GM21526 (cell line): ENCODE results near the gene C15orf39.
"Not testable (repeated sequence)": the region's sequence is repeated elsewhere in the genome, so short reads cannot be mapped to it uniquely, and the experiment has no call there.

Experiments used
- ATAC-seq: cut with Tn5 transposase; IDR thresholded peaks from one replicate; pipeline ENCODE4 v1.9.1; 2021; ENCODE audit warnings: moderate library complexity; ENCODE audit not compliant: unreplicated experiment, low FRiP score

C15orf39 gene

GRCh38 chr15:75229191-75230015, 27.7 kb downstream of the C15orf39 start:
- no peak for ATAC-seq

GRCh38 chr15:75230016-75230343, 28.3 kb downstream of the C15orf39 start:
- no peak for ATAC-seq

GRCh38 chr15:75230551-75231371, 29.1 kb downstream of the C15orf39 start:
- ATAC-seq = no peak

GRCh38 chr15:75231836-75232235, 30.2 kb downstream of the C15orf39 start:
- no peak for ATAC-seq

GRCh38 chr15:75232252-75232813, 30.7 kb downstream of the C15orf39 start:
- ATAC-seq = no peak

- ATAC-seq = no peak
Observed at GRCh38 chr15:75232826-75233503, 31.3 kb downstream of the C15orf39 start.

- no peak for ATAC-seq
Observed at GRCh38 chr15:75233504-75234190, 32.0 kb downstream of the C15orf39 start.

GRCh38 chr15:75234191-75234810, 32.6 kb downstream of the C15orf39 start:
- no peak for ATAC-seq

- ATAC-seq = no peak
Observed at GRCh38 chr15:75235051-75235673, 33.5 kb downstream of the C15orf39 start.

GRCh38 chr15:75235760-75236729, 34.4 kb downstream of the C15orf39 start:
- no peak for ATAC-seq

GRCh38 chr15:75237316-75237982, 35.8 kb downstream of the C15orf39 start:
- no peak for ATAC-seq

GRCh38 chr15:75238150-75238549, 36.5 kb downstream of the C15orf39 start:
- no peak for ATAC-seq

GRCh38 chr15:75245741-75246140, 44.1 kb downstream of the C15orf39 start:
- ATAC-seq = not testable (repeated sequence)

- not testable (repeated sequence) for ATAC-seq
Observed at GRCh38 chr15:75248991-75249390, 47.3 kb downstream of the C15orf39 start.

- no peak for ATAC-seq
Observed at GRCh38 chr15:75249726-75250125, 48.0 kb downstream of the C15orf39 start.

GRCh38 chr15:75251343-75251742, 49.7 kb downstream of the C15orf39 start:
- ATAC-seq = not testable (repeated sequence)

GRCh38 chr15:75252285-75252684, 50.6 kb downstream of the C15orf39 start:
- ATAC-seq = not testable (repeated sequence)

GRCh38 chr15:75258034-75258433, 56.4 kb downstream of the C15orf39 start, which contains the start of gene GOLGA6C:
Gene GOLGA6C (plus strand): TSS chr15:75258334. CDS start chr15:75258599, 265 bp downstream.
- ATAC-seq = not testable (repeated sequence)
